Stimulated activated CD8-positive, alpha-beta memory T cell treated with anti-CD3 and anti-CD28 coated beads, Interleukin-7, amount 100 ng/mL, for 48 hours (primary cell): Measurements from ENCODE around the gene MYORG.

Source experiments
- DNase-seq, 2 donors: peaks; one replicate each; pipeline ENCODE4 v3.0.0-alpha.2; 2020; ENCODE audit warnings: low read depth in 1 of 2; ENCODE audit errors: extremely low read depth in 1 of 2

Gene MYORG

GRCh38 chr9:34335376-34335775 is 41.3 kb downstream of the MYORG start:
- DNase-seq, result no peak

- no peak for DNase-seq
Measured at GRCh38 chr9:34334916-34335315, 41.8 kb downstream of the MYORG start.

- no peak for DNase-seq
Measured at GRCh38 chr9:34334337-34334824, 42.3 kb downstream of the MYORG start.

- DNase-seq, result no peak
Measured at GRCh38 chr9:34333836-34334235, 42.9 kb downstream of the MYORG start.

GRCh38 chr9:34332076-34332964 is 44.4 kb downstream of the MYORG start:
- DNase-seq, result no peak

- DNase-seq, result no peak
Measured at GRCh38 chr9:34331196-34331595, 45.5 kb downstream of the MYORG start.

GRCh38 chr9:34328987-34329832 is 47.5 kb downstream of the MYORG start, which contains the start of the genes KIF24 and NUDT2:
TSS of gene KIF24 (minus strand) at chr9:34329268. CDS start at chr9:34311346, 17,922 bp downstream.
TSS of gene NUDT2 (plus strand) at chr9:34329569. CDS start at chr9:34339040, 9,471 bp downstream.
- DNase-seq, result peak; percentile 90 to 95

- DNase-seq, result no peak
Measured at GRCh38 chr9:34328500-34328986, 48.2 kb downstream of the MYORG start.

- no peak for DNase-seq
Measured at GRCh38 chr9:34326690-34327089, 50.0 kb downstream of the MYORG start.

GRCh38 chr9:34322899-34323591 is 53.7 kb downstream of the MYORG start:
- DNase-seq, result no peak

- no peak for DNase-seq
Measured at GRCh38 chr9:34321451-34321850, 55.2 kb downstream of the MYORG start.

- no peak for DNase-seq
Measured at GRCh38 chr9:34318163-34318790, 58.4 kb downstream of the MYORG start.

- DNase-seq, result no peak
Measured at GRCh38 chr9:34317436-34317835, 59.3 kb downstream of the MYORG start.
